Hindlimb muscle (tissue), 1 donor: Measurements from ENCODE around the gene ENTPD6. TPM values are rescaled to one million over a fixed set of nuclear protein-coding genes. Genes with fewer than 3 reads are reported as not detected.
"Not testable (repeated sequence)": the region's sequence is repeated elsewhere in the genome, so short reads cannot be mapped to it uniquely, and the experiment has no call there.

Experiments used
- DNase-seq: peaks from one replicate; pipeline ENCODE4 v3.0.0-alpha.2; 2013
- polyA plus RNA-seq: library from polyadenylated mRNA; unstranded; fragments of 120-200 nt; gene quantifications from one replicate; pipeline ENCODE4 v1.2.1, GENCODE V29; 2013; ENCODE audit not compliant: insufficient read length

The ENTPD6 gene
- polyA plus RNA-seq, 1 donor, result 33.3 TPM

GRCh38 chr20:25258828-25259227 lies 63.3 kb downstream of the ENTPD6 start:
- DNase-seq, result no peak

GRCh38 chr20:25259358-25259757 lies 63.8 kb downstream of the ENTPD6 start:
- DNase-seq, result no peak

GRCh38 chr20:25259788-25260254 lies 64.3 kb downstream of the ENTPD6 start:
- DNase-seq, result no peak

- not testable (repeated sequence) for DNase-seq
These were observed 65.4 kb downstream of the ENTPD6 start for GRCh38 chr20:25260770-25261437.

- no peak for DNase-seq
These were observed 73.7 kb downstream of the ENTPD6 start for GRCh38 chr20:25269057-25269832.

- DNase-seq, result no peak
These were observed 74.3 kb downstream of the ENTPD6 start for GRCh38 chr20:25269833-25270170.

GRCh38 chr20:25270829-25271251 lies 75.3 kb downstream of the ENTPD6 start:
- no peak for DNase-seq

GRCh38 chr20:25271486-25272222 lies 76.1 kb downstream of the ENTPD6 start:
- DNase-seq, result no peak

- no peak for DNase-seq
These were observed 76.9 kb downstream of the ENTPD6 start for GRCh38 chr20:25272223-25273000.

- no peak for DNase-seq
These were observed 77.5 kb downstream of the ENTPD6 start for GRCh38 chr20:25273046-25273445.

- DNase-seq, result no peak
These were observed 78.2 kb downstream of the ENTPD6 start for GRCh38 chr20:25273541-25274358.

- no peak for DNase-seq
These were observed 79.0 kb downstream of the ENTPD6 start for GRCh38 chr20:25274481-25274880.

GRCh38 chr20:25274891-25275812 lies 79.6 kb downstream of the ENTPD6 start:
- DNase-seq, result no peak

- DNase-seq, result no peak
These were observed 80.5 kb downstream of the ENTPD6 start for GRCh38 chr20:25275813-25276532.

Other genes starting within 250 kb of the ENTPD6 start
- gene CST7, start 246.4 kb upstream of the ENTPD6 start, polyA plus RNA-seq, result 0.63 TPM
- 47.5 TPM for gene APMAP, start 203.0 kb upstream of the ENTPD6 start, polyA plus RNA-seq
- 24.4 TPM for gene ACSS1, start 137.6 kb upstream of the ENTPD6 start, polyA plus RNA-seq
- not detected for gene VSX1, start 113.6 kb upstream of the ENTPD6 start, polyA plus RNA-seq
- gene PYGB, start 52.4 kb downstream of the ENTPD6 start, polyA plus RNA-seq, result 25.4 TPM
- 21.1 TPM for gene ABHD12, start 195.1 kb downstream of the ENTPD6 start, polyA plus RNA-seq
- gene GINS1, start 212.0 kb downstream of the ENTPD6 start, polyA plus RNA-seq, result 6.0 TPM